ENCODE measurements around the gene KIF5A.

- no peak for TF ChIP-seq CTCF (IDR thresholded peaks at IDR 0.05; ENCODE audit: low read depth, low read length)
- no peak for TF ChIP-seq POLR2A (IDR thresholded peaks at IDR 0.05; ENCODE audit: extremely low read depth, insufficient read length)
- TF ChIP-seq, protein P1, sequence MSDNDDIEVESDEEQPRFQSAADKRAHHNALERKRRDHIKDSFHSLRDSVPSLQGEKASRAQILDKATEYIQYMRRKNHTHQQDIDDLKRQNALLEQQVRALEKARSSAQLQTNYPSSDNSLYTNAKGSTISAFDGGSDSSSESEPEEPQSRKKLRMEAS (IDR thresholded peaks at IDR 0.05; ENCODE audit: low read depth, low read length): no peak
- no peak for TF ChIP-seq MYC (IDR thresholded peaks at IDR 0.05; ENCODE audit: low read depth, low read length)
Observed at GRCh38 chr12:57628280-57629191, 78.7 kb downstream of the KIF5A start.
